GM19023 (cell line): Measurements from ENCODE around the gene KRTAP6-3.

Experiments
- ATAC-seq: cut with Tn5 transposase; IDR thresholded peaks from one replicate; pipeline ENCODE4 v1.9.1; 2021; ENCODE audit warnings: mild to moderate bottlenecking, moderate library complexity; ENCODE audit not compliant: unreplicated experiment

The KRTAP6-3 gene

GRCh38 chr21:30623362-30623761 is 31.1 kb downstream of the KRTAP6-3 start:
- no peak for ATAC-seq

- no peak for ATAC-seq
These were observed 33.4 kb downstream of the KRTAP6-3 start for GRCh38 chr21:30625449-30626165.

- ATAC-seq = no peak
These were observed 35.9 kb downstream of the KRTAP6-3 start for GRCh38 chr21:30628109-30628508.

GRCh38 chr21:30629200-30629599 is 37.0 kb downstream of the KRTAP6-3 start:
- ATAC-seq = no peak

GRCh38 chr21:30634906-30635305 is 42.7 kb downstream of the KRTAP6-3 start, which contains the start of gene KRTAP20-2:
KRTAP20-2 (plus strand) TSS chr21:30635206; CDS start chr21:30635264, 58 bp downstream.
- no peak for ATAC-seq

GRCh38 chr21:30638686-30639085 is 46.4 kb downstream of the KRTAP6-3 start:
- no peak for ATAC-seq

- ATAC-seq = no peak
These were observed 50.3 kb downstream of the KRTAP6-3 start, which contains the start of gene KRTAP20-3 for GRCh38 chr21:30642564-30642963. KRTAP20-3 (plus strand) TSS chr21:30642864.
